ENCODE results near the gene GHDC. TPM values are rescaled to one million over a fixed set of nuclear protein-coding genes. Genes with fewer than 3 reads are reported as not detected.
"Not testable (repeated sequence)": the region's sequence is repeated elsewhere in the genome, so short reads cannot be mapped to it uniquely, and the experiment has no call there.

GHDC gene
- total RNA-seq, 1 donor from 2014 or later: 5.3 TPM

- no peak for TF ChIP-seq CTCF (IDR thresholded peaks at IDR 0.05; ENCODE audit: partially characterized antibody, unreplicated experiment)
- Mint-ChIP-seq H3K4me3 (ENCODE audit: unreplicated experiment) (no peak overlapping the region), H3K27ac (ENCODE audit: unreplicated experiment) (peak overlapping the region; percentile 66), H3K36me3 (ENCODE audit: unreplicated experiment) (no peaks in the 10 kb centered on the region), H3K27me3 (ENCODE audit: unreplicated experiment) (no peaks in the 10 kb centered on the region), H3K9me3 (ENCODE audit: unreplicated experiment) (peaks cover 5% of the 10 kb centered on the region), H3K4me1 (ENCODE audit: low read depth, unreplicated experiment) (peaks cover 3% of the 10 kb centered on the region)
- no peak for DNase-seq
Measured at GRCh38 chr17:42190491-42191274, 3.6 kb downstream of the GHDC start.

GRCh38 chr17:42189651-42189965 lies 4.7 kb downstream of the GHDC start:
- Mint-ChIP-seq H3K4me1 (ENCODE audit: low read depth, unreplicated experiment) (peaks cover 8% of the 10 kb centered on the region), H3K4me3 (ENCODE audit: unreplicated experiment) (no peak overlapping the region), H3K36me3 (ENCODE audit: unreplicated experiment) (no peaks in the 10 kb centered on the region), H3K27ac (ENCODE audit: unreplicated experiment) (no peak overlapping the region), H3K27me3 (ENCODE audit: unreplicated experiment) (peaks cover under 1% of the 10 kb centered on the region), H3K9me3 (ENCODE audit: unreplicated experiment) (peaks cover 6% of the 10 kb centered on the region)
- TF ChIP-seq CTCF (IDR thresholded peaks at IDR 0.05; ENCODE audit: partially characterized antibody, unreplicated experiment): no peak
- DNase-seq: no peak

GRCh38 chr17:42188749-42189650 lies 5.3 kb downstream of the GHDC start:
- no peaks in the 10 kb centered on the region for H3K36me3 Mint-ChIP-seq (ENCODE audit: unreplicated experiment)
- no peak overlapping the region for H3K4me3 Mint-ChIP-seq (ENCODE audit: unreplicated experiment)
- H3K4me1 Mint-ChIP-seq (ENCODE audit: low read depth, unreplicated experiment): peaks cover 8% of the 10 kb centered on the region
- H3K27ac Mint-ChIP-seq (ENCODE audit: unreplicated experiment): no peak overlapping the region
- no peak for DNase-seq
- TF ChIP-seq CTCF (IDR thresholded peaks at IDR 0.05; ENCODE audit: partially characterized antibody, unreplicated experiment): no peak
- H3K9me3 Mint-ChIP-seq (ENCODE audit: unreplicated experiment): peaks cover 8% of the 10 kb centered on the region
- peaks cover 2% of the 10 kb centered on the region for H3K27me3 Mint-ChIP-seq (ENCODE audit: unreplicated experiment)

- Mint-ChIP-seq H3K9me3 (ENCODE audit: unreplicated experiment) (peaks cover 6% of the 10 kb centered on the region), H3K4me3 (ENCODE audit: unreplicated experiment) (no peak overlapping the region), H3K27me3 (ENCODE audit: unreplicated experiment) (peaks cover 9% of the 10 kb centered on the region), H3K27ac (ENCODE audit: unreplicated experiment) (no peak overlapping the region), H3K4me1 (ENCODE audit: low read depth, unreplicated experiment) (peaks cover 11% of the 10 kb centered on the region), H3K36me3 (ENCODE audit: unreplicated experiment) (peaks cover 7% of the 10 kb centered on the region)
- no peak for DNase-seq
- TF ChIP-seq CTCF (IDR thresholded peaks at IDR 0.05; ENCODE audit: partially characterized antibody, unreplicated experiment): no peak
Measured at GRCh38 chr17:42187833-42188232, 6.5 kb downstream of the GHDC start.

DNA sequence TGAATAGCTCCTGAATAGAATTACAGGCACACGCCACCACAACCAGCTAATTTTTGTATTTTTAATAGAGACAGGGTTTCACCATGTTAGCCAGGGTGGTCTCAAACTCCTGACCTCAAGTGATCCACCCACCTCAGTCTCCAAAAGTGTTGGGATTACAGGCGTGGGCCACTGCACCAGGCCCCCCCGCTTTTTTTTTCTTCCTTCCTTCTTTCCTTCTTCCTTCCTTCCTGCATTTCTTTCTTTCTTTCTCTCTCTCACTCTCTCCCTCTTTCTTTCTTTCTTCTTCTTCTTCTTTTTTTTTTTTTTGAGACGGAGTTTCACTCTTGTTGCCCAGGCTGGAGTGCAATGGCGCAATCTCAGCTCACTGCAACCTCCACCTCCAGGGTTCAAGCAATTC lies 8.1 kb downstream of the GHDC start:
- DNase-seq; H3K36me3 Mint-ChIP-seq (ENCODE audit: unreplicated experiment); H3K4me3 Mint-ChIP-seq (ENCODE audit: unreplicated experiment); H3K27ac Mint-ChIP-seq (ENCODE audit: unreplicated experiment): not testable (repeated sequence)
- Mint-ChIP-seq H3K4me1 (ENCODE audit: low read depth, unreplicated experiment) (peaks cover 11% of the 10 kb centered on the region), H3K27me3 (ENCODE audit: unreplicated experiment) (peaks cover 18% of the 10 kb centered on the region), H3K9me3 (ENCODE audit: unreplicated experiment) (peaks cover 11% of the 10 kb centered on the region)
